GM21423 (cell line): ENCODE data around the gene PKN3.
"Not testable (repeated sequence)": the region's sequence is repeated elsewhere in the genome, so short reads cannot be mapped to it uniquely, and the experiment has no call there.

Experiments
- ATAC-seq: cut with Tn5 transposase; IDR thresholded peaks from one replicate; pipeline ENCODE4 v1.9.1; 2021; ENCODE audit warnings: mild to moderate bottlenecking, moderate library complexity; ENCODE audit not compliant: unreplicated experiment

PKN3 gene

DNA sequence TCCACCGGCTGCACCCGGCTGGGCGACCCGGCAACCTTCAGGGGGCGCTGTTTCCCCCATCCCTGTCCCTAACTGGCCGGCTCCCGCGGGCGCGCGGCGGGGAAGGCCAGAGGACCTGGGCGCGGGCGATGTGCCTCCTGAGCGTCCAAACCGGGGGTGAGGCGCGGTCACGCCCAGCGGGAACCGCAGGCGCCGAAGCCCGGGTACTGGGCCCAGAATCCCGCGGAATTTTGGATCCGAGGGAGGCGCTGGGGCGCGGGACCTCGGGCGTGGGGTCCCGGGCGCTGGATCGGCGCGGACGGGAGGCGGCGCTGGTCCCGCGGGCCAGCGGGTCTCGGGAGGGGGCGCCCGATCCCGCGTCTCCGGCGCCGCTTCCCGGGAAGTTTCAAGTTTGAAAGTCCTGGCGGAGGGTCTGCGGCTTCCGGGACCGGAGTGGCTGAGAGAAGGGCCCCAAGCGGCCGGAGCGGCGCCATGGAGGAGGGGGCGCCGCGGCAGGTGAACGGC, at the start of gene PKN3:
Gene PKN3 (plus strand): TSS at position 59 of the 504 bp plus-strand sequence. CDS start 413 bp downstream, at position 472.
- peak; percentile 70 for ATAC-seq

GRCh38 chr9:128653908-128654307, 48.4 kb upstream of the PKN3 start:
- no peak for ATAC-seq

- no peak for ATAC-seq
Observed at GRCh38 chr9:128654481-128654880, 47.8 kb upstream of the PKN3 start.

- peak; percentile 62 for ATAC-seq
Observed at GRCh38 chr9:128656416-128657343, 45.6 kb upstream of the PKN3 start, which contains the start of gene DYNC2I2. Gene DYNC2I2 (minus strand): TSS chr9:128656847. CDS start chr9:128656726, 121 bp downstream.

- ATAC-seq: no peak
Observed at GRCh38 chr9:128657344-128657704, 45.0 kb upstream of the PKN3 start.

GRCh38 chr9:128657796-128658195, 44.5 kb upstream of the PKN3 start:
- ATAC-seq: no peak

DNA sequence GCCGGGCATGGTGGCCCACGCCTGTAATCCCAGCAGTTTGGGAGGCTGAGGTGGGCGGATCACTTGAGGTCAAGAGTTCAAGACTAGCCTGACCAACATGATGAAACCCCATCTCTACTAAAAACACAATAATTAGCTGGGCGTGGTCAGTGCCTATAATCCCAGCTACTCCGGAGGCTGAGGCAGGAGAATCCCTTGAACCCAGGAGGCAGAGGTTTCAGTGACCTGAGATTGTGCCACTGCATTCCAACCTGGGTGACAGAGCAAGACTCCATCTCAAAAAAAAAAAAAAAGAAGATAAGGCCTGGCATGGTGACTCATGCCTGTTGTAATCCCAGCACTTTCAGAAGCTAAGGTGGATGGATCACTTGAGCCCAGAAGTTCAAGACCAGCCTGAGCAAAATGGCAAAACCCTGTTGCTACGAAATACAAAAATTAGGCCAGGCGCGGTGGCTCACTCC, 35.8 kb upstream of the PKN3 start:
- not testable (repeated sequence) for ATAC-seq

GRCh38 chr9:128669786-128670185, 32.5 kb upstream of the PKN3 start:
- ATAC-seq: no peak

DNA sequence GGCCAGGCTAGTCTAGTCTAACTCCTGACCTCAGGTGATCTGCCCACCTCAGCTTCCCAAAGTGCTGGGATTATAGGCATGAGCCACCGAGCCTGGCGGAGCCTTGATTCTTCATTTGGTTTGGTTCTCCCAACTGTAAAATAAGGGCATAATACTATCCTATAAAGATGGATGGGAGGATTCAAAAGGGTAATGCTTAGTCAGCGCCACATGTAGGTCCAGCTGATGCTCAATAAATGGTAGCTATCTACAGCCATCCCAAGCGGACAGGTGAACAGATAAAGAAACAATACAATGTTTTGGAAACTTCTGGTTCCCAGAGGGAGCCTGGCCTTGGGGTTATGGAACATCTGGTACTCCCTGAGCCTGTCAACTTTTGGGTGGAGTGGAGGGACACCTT, 26.9 kb upstream of the PKN3 start:
- ATAC-seq: no peak

GRCh38 chr9:128677794-128678193, 24.5 kb upstream of the PKN3 start:
- no peak for ATAC-seq

GRCh38 chr9:128683340-128684064, 18.8 kb upstream of the PKN3 start:
- no peak for ATAC-seq

GRCh38 chr9:128684065-128684324, 18.3 kb upstream of the PKN3 start:
- peak; percentile 2 for ATAC-seq

DNA sequence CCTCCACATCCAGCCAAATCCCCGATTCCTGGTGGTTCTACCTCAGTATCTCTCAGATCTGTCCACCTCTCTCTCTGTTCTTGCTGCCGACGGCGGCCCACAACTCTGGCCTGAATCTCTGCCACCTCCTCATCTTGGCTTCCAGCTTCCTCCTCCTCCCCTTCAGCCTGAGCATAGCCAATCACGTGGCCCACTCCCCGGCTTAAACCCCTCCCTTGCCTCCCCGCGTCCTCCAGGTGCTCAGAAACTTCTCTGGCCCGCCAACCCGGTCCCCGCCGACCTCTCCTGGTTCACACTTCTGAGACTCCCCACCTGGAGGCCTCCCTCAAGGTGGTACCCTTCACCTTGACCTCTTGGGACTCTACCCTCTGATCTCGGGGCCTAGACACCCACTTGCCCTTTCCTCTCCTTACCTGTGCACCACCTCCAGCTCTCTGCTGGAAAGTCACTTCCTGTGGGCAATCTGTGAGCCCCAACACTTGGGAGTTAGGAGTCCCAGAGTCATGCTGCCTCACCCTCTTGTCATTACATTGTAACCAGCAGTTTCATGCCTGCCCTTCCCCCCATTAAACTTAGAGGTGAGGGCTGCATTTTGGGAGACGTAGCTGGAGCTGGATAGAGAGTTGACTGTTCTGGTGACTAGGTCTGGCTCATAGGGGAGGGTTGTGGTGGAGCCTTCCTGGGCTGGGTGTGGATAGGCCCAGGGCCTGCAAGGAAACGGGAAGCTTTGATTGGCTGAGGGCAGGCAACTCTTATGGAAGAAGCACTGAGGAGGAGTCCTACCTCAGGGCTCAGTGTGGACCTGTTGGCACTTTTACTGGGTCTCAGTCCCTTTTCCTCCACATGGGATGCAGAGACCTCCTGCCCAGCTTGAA, 17.7 kb upstream of the PKN3 start:
- peak; percentile 41 for ATAC-seq

GRCh38 chr9:128685636-128686489, 16.4 kb upstream of the PKN3 start:
- no peak for ATAC-seq

DNA sequence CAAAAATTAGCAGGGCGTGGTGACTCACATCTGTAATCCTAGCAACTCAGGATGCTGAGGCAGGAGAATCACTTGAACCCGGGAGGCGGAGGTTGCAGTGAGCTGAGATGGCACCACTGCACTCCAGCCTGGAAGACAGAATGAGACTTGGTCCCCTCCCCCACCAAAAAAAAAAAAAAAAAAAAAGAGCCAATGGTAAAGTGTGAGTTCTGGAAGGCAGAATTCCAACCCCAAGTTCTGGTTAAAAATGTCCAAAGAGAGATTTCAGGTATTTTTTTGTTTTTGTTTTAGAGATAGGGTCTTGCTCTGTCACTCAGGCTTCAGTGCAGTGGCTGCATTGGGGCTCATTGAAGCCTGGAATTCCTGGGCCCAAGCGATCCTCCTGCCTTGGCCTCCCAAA, 14.8 kb upstream of the PKN3 start:
- no peak for ATAC-seq

DNA sequence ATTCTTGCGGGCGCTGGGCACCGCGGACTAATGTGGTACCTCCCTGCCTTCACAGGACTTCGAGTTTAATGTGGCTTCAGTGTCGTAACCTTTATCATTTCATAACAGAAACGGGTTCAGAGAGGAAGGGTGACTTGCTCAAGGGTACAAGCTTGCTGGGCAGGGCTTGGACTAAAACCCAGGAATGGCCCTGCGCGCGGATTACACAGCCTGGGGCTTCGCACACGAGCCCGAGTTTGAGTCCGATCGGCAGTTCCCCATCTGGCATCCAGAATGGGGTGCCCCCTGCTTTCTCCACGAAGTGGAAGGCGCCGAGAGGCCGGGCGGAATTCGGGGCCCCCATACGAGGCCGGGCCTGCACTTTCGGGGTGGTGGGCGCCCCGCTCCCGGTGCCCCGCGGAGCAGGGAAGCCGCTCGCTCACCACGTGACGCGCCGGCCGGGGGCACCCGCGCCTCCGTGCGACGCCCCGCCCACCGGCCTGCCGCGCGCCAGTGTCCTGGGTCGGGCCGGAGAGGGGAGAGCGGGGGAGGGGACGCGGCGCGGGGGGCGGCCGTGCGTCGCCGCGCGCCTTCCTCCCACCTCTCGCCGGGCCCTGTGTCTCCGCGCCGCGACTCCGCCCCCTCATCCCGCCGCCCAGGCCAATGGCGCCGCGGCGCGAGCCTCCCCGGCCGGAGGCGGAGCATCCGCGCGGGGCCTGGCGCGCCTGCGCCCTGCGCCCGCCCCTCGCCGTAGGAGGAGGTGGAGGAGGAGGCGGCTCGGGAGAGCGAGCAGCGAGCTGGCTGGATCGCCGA, 13.6 kb upstream of the PKN3 start, which contains the start of gene SET:
Gene SET (plus strand): TSS at position 722 of the 792 bp plus-strand sequence. CDS start 361 bp downstream, outside the sequence.
- ATAC-seq: peak; percentile 63

- peak; percentile 1 for ATAC-seq
Observed at GRCh38 chr9:128689293-128689774, 13.0 kb upstream of the PKN3 start.

GRCh38 chr9:128689820-128690683, 12.3 kb upstream of the PKN3 start:
- no peak for ATAC-seq
